Measurements from ENCODE around the gene ERLIN1. TPM values are rescaled to one million over a fixed set of nuclear protein-coding genes. Genes with fewer than 3 reads are reported as not detected.
A peak's percentile ranks its signal among the peaks of the same experiment; 100 is the strongest.

ERLIN1 gene
- total RNA-seq, 1 experiment from 2014 or later = 15.1 TPM

DNA sequence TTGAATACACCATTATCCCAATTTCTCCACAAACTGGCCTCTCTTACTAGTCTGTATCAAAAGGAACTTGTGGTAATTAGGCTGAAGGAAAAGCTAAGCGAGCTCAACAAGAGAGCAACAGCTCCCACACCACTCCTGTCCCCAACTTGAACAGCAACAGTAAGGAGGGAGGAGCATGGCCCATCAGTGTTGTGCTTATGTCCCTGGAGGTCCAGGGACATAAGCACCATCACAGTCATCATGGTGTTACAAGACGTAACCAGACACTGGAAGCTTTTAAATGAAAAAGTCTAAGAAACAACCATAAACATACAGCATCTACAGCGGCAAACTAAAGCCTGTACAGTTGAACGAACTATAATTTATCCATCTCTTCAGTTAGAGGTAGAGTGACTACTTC is 989 bp downstream of the ERLIN1 start:
- intact Hi-C loops (cut with micrococcal nuclease) = no loop called here
- Histone ChIP-seq H3K27ac (ENCODE audit: low read length) (peak overlapping the region; percentile 61; the same call in 1 of the 2 replicates), H3K4me2 (ENCODE audit: low read length) (peak overlapping the region; percentile 94), H3K9ac (ENCODE audit: low read length) (peak overlapping the region; percentile 91), H3K27me3 (ENCODE audit: low read length) (no peaks in the 10 kb centered on the region), H2AFZ (ENCODE audit: low read length) (peak overlapping the region; percentile 75; the same call in 1 of the 2 replicates), H3K4me3 (ENCODE audit: low read length) (peak overlapping the region; percentile 83), H3K9me3 (ENCODE audit: low read length) (no peaks in the 10 kb centered on the region), H3K79me2 (ENCODE audit: low read length) (peaks cover 74% of the 10 kb centered on the region), H3K36me3 (ENCODE audit: low read depth, low read length) (no peaks in the 10 kb centered on the region; the same call in 1 of the 2 replicates), H3K4me1 (ENCODE audit: insufficient read depth, low read length) (peaks cover 33% of the 10 kb centered on the region), H3K9me2 (replicated peaks; ENCODE audit: low read length) (no peaks in the 10 kb centered on the region), H3F3A (ENCODE audit: low read length, unreplicated experiment) (no peaks in the 10 kb centered on the region), H4K20me1 (ENCODE audit: low read length) (no peaks in the 10 kb centered on the region)
- ChIA-PET CTCF (no interaction called here), POLR2A (ENCODE audit: unreplicated experiment) (no interaction called here)
- DNase-seq = peak; percentile 28
- no TSS peak for BruUV-seq (replicated peaks)
- peak; percentile 25 for ATAC-seq
- TF ChIP-seq, protein P1, sequence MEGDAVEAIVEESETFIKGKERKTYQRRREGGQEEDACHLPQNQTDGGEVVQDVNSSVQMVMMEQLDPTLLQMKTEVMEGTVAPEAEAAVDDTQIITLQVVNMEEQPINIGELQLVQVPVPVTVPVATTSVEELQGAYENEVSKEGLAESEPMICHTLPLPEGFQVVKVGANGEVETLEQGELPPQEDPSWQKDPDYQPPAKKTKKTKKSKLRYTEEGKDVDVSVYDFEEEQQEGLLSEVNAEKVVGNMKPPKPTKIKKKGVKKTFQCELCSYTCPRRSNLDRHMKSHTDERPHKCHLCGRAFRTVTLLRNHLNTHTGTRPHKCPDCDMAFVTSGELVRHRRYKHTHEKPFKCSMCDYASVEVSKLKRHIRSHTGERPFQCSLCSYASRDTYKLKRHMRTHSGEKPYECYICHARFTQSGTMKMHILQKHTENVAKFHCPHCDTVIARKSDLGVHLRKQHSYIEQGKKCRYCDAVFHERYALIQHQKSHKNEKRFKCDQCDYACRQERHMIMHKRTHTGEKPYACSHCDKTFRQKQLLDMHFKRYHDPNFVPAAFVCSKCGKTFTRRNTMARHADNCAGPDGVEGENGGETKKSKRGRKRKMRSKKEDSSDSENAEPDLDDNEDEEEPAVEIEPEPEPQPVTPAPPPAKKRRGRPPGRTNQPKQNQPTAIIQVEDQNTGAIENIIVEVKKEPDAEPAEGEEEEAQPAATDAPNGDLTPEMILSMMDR (conservative IDR thresholded peaks at IDR 0.05; ENCODE audit: low read depth, low read length) = no peak
- TF ChIP-seq EZH2 (IDR thresholded peaks at IDR 0.05; ENCODE audit: low read length, unreplicated experiment) (no peak), EZH2phosphoT487 (IDR thresholded peaks at IDR 0.05; ENCODE audit: borderline replicate concordance, low read length) (no peak)

DNA sequence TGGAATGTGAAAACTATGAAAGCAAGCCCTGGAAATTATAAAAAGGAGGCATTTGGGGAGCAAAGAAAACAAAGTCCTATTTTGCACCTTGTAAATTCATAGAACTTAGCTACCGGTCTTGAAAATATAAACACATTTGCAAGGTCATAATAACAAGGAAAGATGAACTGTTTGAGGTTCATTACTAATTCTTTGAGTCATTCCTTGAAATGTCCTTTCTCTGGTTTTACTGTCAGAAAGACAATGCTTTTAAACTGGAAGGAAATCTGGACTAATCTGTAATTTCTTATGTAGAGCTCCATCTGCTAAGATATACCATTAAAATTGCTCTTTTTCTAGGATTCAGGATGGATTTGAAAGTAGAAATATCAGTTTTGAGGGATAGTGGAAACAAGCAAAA is 1.4 kb downstream of the ERLIN1 start:
- intact Hi-C loops (cut with micrococcal nuclease) = no loop called here
- H4K20me1 ChIP-seq (ENCODE audit: low read length) = no peaks in the 10 kb centered on the region
- peak; percentile 44 for DNase-seq
- H3K36me3 ChIP-seq (ENCODE audit: low read depth, low read length) = no peaks in the 10 kb centered on the region; the same call in 1 of the 2 replicates
- no peaks in the 10 kb centered on the region for H3K27me3 ChIP-seq (ENCODE audit: low read length)
- ChIA-PET POLR2A (ENCODE audit: unreplicated experiment) (no interaction called here), CTCF (no interaction called here)
- H3K9me3 ChIP-seq (ENCODE audit: low read length) = no peaks in the 10 kb centered on the region
- H3K4me1 ChIP-seq (ENCODE audit: insufficient read depth, low read length) = peaks cover 33% of the 10 kb centered on the region
- no peaks in the 10 kb centered on the region for H3K9me2 ChIP-seq (replicated peaks; ENCODE audit: low read length)
- no peak overlapping the region for H2AFZ ChIP-seq (ENCODE audit: low read length)
- no peak for ATAC-seq
- peak overlapping the region; percentile 94 for H3K4me2 ChIP-seq (ENCODE audit: low read length)
- peak overlapping the region; percentile 61; the same call in 1 of the 2 replicates for H3K27ac ChIP-seq (ENCODE audit: low read length)
- no peaks in the 10 kb centered on the region for H3F3A ChIP-seq (ENCODE audit: low read length, unreplicated experiment)
- TF ChIP-seq EZH2phosphoT487 (IDR thresholded peaks at IDR 0.05; ENCODE audit: borderline replicate concordance, low read length) (no peak), EZH2 (IDR thresholded peaks at IDR 0.05; ENCODE audit: low read length, unreplicated experiment) (no peak)
- TF ChIP-seq, protein P1 (conservative IDR thresholded peaks at IDR 0.05; ENCODE audit: low read depth, low read length) = no peak
- peak overlapping the region; percentile 91 for H3K9ac ChIP-seq (ENCODE audit: low read length)
- H3K4me3 ChIP-seq (ENCODE audit: low read length) = peak overlapping the region; percentile 83
- BruUV-seq (replicated peaks) = no TSS peak
- H3K79me2 ChIP-seq (ENCODE audit: low read length) = peaks cover 74% of the 10 kb centered on the region

DNA sequence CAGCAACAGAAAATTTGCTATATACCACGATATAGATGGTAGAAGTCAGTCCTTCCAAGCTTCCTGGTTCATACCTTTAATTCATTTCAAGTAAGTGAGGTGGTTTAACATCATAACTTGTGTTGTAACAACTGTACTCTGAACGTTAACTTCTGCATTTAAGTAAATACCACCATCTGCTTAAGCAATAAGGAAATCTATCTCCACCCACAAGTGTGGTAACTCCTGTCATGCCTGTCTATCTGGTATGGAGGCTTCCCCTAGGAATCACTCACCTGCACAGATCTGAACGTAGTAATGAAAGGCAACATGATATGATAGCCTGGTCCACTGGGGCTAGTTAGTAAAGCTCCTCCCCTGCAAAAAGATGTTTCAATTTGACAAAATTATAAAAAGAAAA is 2.3 kb downstream of the ERLIN1 start:
- Histone ChIP-seq H3K4me1 (ENCODE audit: insufficient read depth, low read length) (peaks cover 27% of the 10 kb centered on the region), H2AFZ (ENCODE audit: low read length) (no peak overlapping the region), H3K4me3 (ENCODE audit: low read length) (peak overlapping the region; percentile 83), H3K27me3 (ENCODE audit: low read length) (no peaks in the 10 kb centered on the region), H3K9me3 (ENCODE audit: low read length) (no peaks in the 10 kb centered on the region), H3K4me2 (ENCODE audit: low read length) (peak overlapping the region; percentile 94), H3K9ac (ENCODE audit: low read length) (no peak overlapping the region), H3F3A (ENCODE audit: low read length, unreplicated experiment) (no peaks in the 10 kb centered on the region), H3K9me2 (replicated peaks; ENCODE audit: low read length) (no peaks in the 10 kb centered on the region), H3K27ac (ENCODE audit: low read length) (no peak overlapping the region), H4K20me1 (ENCODE audit: low read length) (no peaks in the 10 kb centered on the region), H3K79me2 (ENCODE audit: low read length) (peaks cover 65% of the 10 kb centered on the region), H3K36me3 (ENCODE audit: low read depth, low read length) (peaks cover 7% of the 10 kb centered on the region; the same call in 1 of the 2 replicates)
- TF ChIP-seq, protein P1 (conservative IDR thresholded peaks at IDR 0.05; ENCODE audit: low read depth, low read length) = no peak
- TF ChIP-seq EZH2phosphoT487 (IDR thresholded peaks at IDR 0.05; ENCODE audit: borderline replicate concordance, low read length) (no peak), EZH2 (IDR thresholded peaks at IDR 0.05; ENCODE audit: low read length, unreplicated experiment) (no peak)
- BruUV-seq (replicated peaks) = no TSS peak
- ATAC-seq (no peak), DNase-seq (peak; percentile 51)
- intact Hi-C loops (cut with micrococcal nuclease) = no loop called here
- POLR2A ChIA-PET (ENCODE audit: unreplicated experiment) = no interaction called here
- CTCF ChIA-PET = no interaction called here
